NT2/D1 (cell line): ENCODE results near the gene DNAI2.

Experiments
- SUZ12 ChIP-seq: IDR thresholded peaks from 2 replicates; pipeline ENCODE4 v1.6.1; 2011; ENCODE audit not compliant: insufficient read length, insufficient read depth; ENCODE audit errors: extremely low read depth
- YY1 ChIP-seq: IDR thresholded peaks from 2 replicates; pipeline ENCODE4 v1.6.1; 2011; ENCODE audit not compliant: insufficient read length, insufficient read depth
- ZNF274 ChIP-seq: IDR thresholded peaks from 2 replicates; pipeline ENCODE4 v1.6.1; 2011; ENCODE audit warnings: mild to moderate bottlenecking, low read depth, low read length

DNA sequence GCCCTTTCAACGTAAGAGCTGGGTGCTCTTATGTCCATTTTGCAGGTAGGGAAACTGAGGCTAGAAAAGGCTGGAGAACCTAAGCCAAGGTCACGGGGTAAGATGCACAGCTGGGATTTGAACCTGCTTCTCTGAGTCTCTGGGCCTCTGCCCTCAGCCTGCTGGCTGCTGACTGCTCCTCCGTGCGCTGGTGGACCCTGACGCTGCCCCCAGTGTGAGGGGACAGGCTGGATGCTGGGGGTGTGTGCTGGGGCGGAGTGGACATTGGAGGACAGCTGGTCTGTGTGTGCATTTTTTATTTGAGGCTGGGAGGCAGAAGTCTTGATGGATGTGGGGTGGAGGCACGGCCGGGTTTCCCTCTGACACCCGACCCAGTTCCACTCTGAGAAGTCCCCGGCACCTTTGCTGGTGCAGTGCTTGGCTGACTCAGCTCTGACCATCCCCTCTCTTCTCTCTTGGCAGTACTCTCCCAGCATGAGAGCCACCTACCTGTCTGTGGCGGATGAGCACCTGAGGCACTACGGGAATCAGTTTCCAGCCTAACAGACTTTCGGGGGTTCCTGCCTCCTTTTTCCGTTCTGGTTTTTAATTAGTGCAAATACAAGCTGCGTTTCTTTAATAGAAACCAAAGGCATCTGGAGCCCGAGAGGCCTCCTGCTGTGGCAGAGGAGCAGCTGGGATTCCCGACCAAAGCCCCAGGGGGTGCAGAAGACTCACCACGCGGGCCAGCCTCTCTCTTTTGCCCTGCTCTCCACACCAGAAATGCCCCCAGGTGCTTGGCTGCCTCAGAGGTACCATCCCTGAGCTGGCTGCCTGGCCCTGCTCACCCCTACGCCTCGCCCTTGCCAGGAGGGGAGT lies 14.1 kb upstream of the DNAI2 start:
- TF ChIP-seq YY1 (no peak), ZNF274 (no peak), SUZ12 (no peak)
